ENCODE data around the gene STMND1.

DNA sequence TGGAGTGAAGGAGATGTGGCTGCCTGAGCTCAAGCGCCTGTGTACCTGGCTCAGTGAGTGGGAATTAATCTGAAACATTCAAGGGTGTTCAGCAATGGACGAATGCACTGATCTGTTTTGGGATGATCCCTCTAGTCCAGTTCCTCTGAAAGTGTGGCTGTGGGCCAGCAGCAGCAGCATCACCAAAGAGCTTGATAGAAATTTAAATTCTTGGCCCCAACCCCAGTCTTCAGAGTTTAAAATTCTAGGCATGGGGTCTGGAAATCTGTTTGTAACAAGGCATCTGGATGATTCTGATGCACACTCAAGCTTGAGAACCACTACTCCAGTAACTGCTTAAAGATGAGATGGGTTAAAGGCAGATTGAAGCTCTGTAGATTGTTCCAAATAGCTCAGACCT is 59.2 kb downstream of the STMND1 start:
- TF ChIP-seq, protein P1, sequence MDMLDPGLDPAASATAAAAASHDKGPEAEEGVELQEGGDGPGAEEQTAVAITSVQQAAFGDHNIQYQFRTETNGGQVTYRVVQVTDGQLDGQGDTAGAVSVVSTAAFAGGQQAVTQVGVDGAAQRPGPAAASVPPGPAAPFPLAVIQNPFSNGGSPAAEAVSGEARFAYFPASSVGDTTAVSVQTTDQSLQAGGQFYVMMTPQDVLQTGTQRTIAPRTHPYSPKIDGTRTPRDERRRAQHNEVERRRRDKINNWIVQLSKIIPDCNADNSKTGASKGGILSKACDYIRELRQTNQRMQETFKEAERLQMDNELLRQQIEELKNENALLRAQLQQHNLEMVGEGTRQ (IDR thresholded peaks at IDR 0.05; ENCODE audit: borderline replicate concordance, low read depth, low read length) = no peak
- TF ChIP-seq, protein P2, sequence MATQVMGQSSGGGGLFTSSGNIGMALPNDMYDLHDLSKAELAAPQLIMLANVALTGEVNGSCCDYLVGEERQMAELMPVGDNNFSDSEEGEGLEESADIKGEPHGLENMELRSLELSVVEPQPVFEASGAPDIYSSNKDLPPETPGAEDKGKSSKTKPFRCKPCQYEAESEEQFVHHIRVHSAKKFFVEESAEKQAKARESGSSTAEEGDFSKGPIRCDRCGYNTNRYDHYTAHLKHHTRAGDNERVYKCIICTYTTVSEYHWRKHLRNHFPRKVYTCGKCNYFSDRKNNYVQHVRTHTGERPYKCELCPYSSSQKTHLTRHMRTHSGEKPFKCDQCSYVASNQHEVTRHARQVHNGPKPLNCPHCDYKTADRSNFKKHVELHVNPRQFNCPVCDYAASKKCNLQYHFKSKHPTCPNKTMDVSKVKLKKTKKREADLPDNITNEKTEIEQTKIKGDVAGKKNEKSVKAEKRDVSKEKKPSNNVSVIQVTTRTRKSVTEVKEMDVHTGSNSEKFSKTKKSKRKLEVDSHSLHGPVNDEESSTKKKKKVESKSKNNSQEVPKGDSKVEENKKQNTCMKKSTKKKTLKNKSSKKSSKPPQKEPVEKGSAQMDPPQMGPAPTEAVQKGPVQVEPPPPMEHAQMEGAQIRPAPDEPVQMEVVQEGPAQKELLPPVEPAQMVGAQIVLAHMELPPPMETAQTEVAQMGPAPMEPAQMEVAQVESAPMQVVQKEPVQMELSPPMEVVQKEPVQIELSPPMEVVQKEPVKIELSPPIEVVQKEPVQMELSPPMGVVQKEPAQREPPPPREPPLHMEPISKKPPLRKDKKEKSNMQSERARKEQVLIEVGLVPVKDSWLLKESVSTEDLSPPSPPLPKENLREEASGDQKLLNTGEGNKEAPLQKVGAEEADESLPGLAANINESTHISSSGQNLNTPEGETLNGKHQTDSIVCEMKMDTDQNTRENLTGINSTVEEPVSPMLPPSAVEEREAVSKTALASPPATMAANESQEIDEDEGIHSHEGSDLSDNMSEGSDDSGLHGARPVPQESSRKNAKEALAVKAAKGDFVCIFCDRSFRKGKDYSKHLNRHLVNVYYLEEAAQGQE (IDR thresholded peaks at IDR 0.05; ENCODE audit: low read depth, low read length) = no peak
- TF ChIP-seq CHD1 (IDR thresholded peaks at IDR 0.05; ENCODE audit: low read depth, low read length) (no peak), JUNB (IDR thresholded peaks at IDR 0.05) (no peak), ATF2 (IDR thresholded peaks at IDR 0.05; ENCODE audit: low read length) (no peak), CEBPB (IDR thresholded peaks at IDR 0.05; ENCODE audit: borderline replicate concordance in 1 of 2, low read depth in 2 of 2, low read length in 2 of 2) (no peak)

Measured in GM12878 (cell line).